GM12892 (cell line): Measurements from ENCODE around the gene RTKN.

Experiments used
- POLR2A ChIP-seq: IDR thresholded peaks from 2 replicates; pipeline ENCODE4 v1.6.1; 2011; ENCODE audit warnings: low read depth, low read length, control low read depth
- POLR2AphosphoS5 ChIP-seq: IDR thresholded peaks from 2 replicates; pipeline ENCODE4 v1.6.1; 2011; ENCODE audit warnings: low read depth, low read length, control low read depth
- TAF1 ChIP-seq: IDR thresholded peaks from 2 replicates; pipeline ENCODE4 v1.6.1; 2011; ENCODE audit warnings: low read depth, mild to moderate bottlenecking, control low read depth, low read length, borderline replicate concordance

DNA sequence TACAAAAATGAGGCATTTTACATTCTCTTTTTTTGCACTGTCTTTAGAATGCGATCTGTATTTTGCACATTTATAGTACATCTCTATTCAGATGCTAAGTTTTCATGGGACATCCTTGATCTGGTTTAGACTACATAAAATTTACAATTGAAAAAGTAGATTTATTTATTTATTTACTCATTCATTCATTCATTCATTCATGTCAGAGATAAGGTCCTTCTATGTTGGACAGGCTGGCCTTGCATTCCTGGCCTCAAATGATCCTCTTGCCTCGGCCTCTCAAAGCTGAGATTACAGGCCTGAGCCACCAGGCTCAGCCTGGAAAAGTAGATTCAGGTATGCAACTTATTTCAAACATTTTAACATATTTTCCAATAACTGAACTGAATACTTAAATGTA is 45.6 kb downstream of the RTKN start:
- TF ChIP-seq POLR2AphosphoS5 (no peak), POLR2A (no peak), TAF1 (no peak)
